ENCODE results near the gene NBPF1.

GRCh38 chr1:16631248-16632043 lies 18.1 kb upstream of the NBPF1 start:
- TF ChIP-seq ZNF384 (IDR thresholded peaks at IDR 0.05): no peak
- no peak for TF ChIP-seq FOXM1 (IDR thresholded peaks at IDR 0.05; ENCODE audit: borderline replicate concordance)
- TF ChIP-seq NFRKB (IDR thresholded peaks at IDR 0.05): no peak
- TF ChIP-seq TARDBP (IDR thresholded peaks at IDR 0.05): no peak
- TF ChIP-seq FOXA1 (IDR thresholded peaks at IDR 0.05): no peak
- no peak for TF ChIP-seq FOXK2 (IDR thresholded peaks at IDR 0.05)
- no peak for TF ChIP-seq HDGF (IDR thresholded peaks at IDR 0.05; ENCODE audit: borderline replicate concordance)
- no peak for TF ChIP-seq ELF4 (IDR thresholded peaks at IDR 0.05)
- no peak for TF ChIP-seq SP1 (IDR thresholded peaks at IDR 0.05)
- TF ChIP-seq SUZ12 (IDR thresholded peaks at IDR 0.05): no peak

Measured in HEK293T (cell line).